Renal cortex interstitium (tissue), 11 donors: ENCODE measurements around the gene ITGB3BP. TPM values are rescaled to one million over a fixed set of nuclear protein-coding genes. Genes with fewer than 3 reads are reported as not detected.
"Not testable (repeated sequence)": the region's sequence is repeated elsewhere in the genome, so short reads cannot be mapped to it uniquely, and the experiment has no call there.

Source experiments
- DNase-seq, 11 donors: peaks; one replicate each; pipeline ENCODE4 v3.0.0-alpha.2; 2013; ENCODE audit warnings: low read depth in 9 of 11, low spot score in 4 of 11; ENCODE audit errors: extremely low read depth in 1 of 11
- polyA plus RNA-seq, 3 donors: library from polyadenylated mRNA; unstranded; fragments of 120-200 nt; gene quantifications; one replicate each; pipeline ENCODE4 v1.2.1, GENCODE V29; 2013; ENCODE audit not compliant: insufficient read length in 3 of 3

Gene ITGB3BP
- polyA plus RNA-seq, 3 donors, result 55.7 to 76.5 (median 57.3) TPM

- DNase-seq, result no peak
Observed at GRCh38 chr1:63461661-63462230, 61.3 kb downstream of the ITGB3BP start.

GRCh38 chr1:63458750-63459149 lies 64.3 kb downstream of the ITGB3BP start:
- DNase-seq, result no peak

GRCh38 chr1:63454269-63454668 lies 68.8 kb downstream of the ITGB3BP start:
- DNase-seq, result peak in 1 of 11 donors; percentile 1

GRCh38 chr1:63453232-63453631 lies 69.8 kb downstream of the ITGB3BP start:
- no peak for DNase-seq

- no peak for DNase-seq
Observed at GRCh38 chr1:63450416-63450815, 72.6 kb downstream of the ITGB3BP start.

GRCh38 chr1:63448731-63449246 lies 74.2 kb downstream of the ITGB3BP start:
- no peak for DNase-seq

- DNase-seq, result peak in 1 of 11 donors; percentile 3
Observed at GRCh38 chr1:63442141-63442475, 80.9 kb downstream of the ITGB3BP start.

GRCh38 chr1:63435161-63435560 lies 87.9 kb downstream of the ITGB3BP start:
- no peak for DNase-seq

- DNase-seq, result no peak
Observed at GRCh38 chr1:63429281-63429680, 93.7 kb downstream of the ITGB3BP start.

GRCh38 chr1:63428815-63429214 lies 94.2 kb downstream of the ITGB3BP start:
- DNase-seq, result no peak

GRCh38 chr1:63423649-63424048 lies 99.4 kb downstream of the ITGB3BP start:
- no peak for DNase-seq

- DNase-seq, result not testable (repeated sequence)
Observed at GRCh38 chr1:63420746-63421145, 102.3 kb downstream of the ITGB3BP start.

- DNase-seq, result no peak
Observed at GRCh38 chr1:63418101-63418500, 104.9 kb downstream of the ITGB3BP start.

GRCh38 chr1:63414691-63415365 lies 108.2 kb downstream of the ITGB3BP start:
- no peak for DNase-seq

- DNase-seq, result no peak
Observed at GRCh38 chr1:63413394-63413793, 109.6 kb downstream of the ITGB3BP start.

- no peak for DNase-seq
Observed at GRCh38 chr1:63411066-63411465, 112.0 kb downstream of the ITGB3BP start.

- no peak for DNase-seq
Observed at GRCh38 chr1:63408331-63408730, 114.7 kb downstream of the ITGB3BP start.

- no peak for DNase-seq
Observed at GRCh38 chr1:63407002-63407401, 116.0 kb downstream of the ITGB3BP start.

GRCh38 chr1:63405987-63406386 lies 117.0 kb downstream of the ITGB3BP start:
- DNase-seq, result no peak

- DNase-seq, result no peak
Observed at GRCh38 chr1:63405021-63405420, 118.0 kb downstream of the ITGB3BP start.

- no peak for DNase-seq
Observed at GRCh38 chr1:63403386-63403785, 119.6 kb downstream of the ITGB3BP start.
